NCI-H146 (cell line): ENCODE results near the gene KCNT2.
"Not testable (repeated sequence)": the region's sequence is repeated elsewhere in the genome, so short reads cannot be mapped to it uniquely, and the experiment has no call there.

Experiments used
- DNase-seq: peaks from one replicate; lab custom pipeline; 2025; lab: John Stamatoyannopoulos, UW

The KCNT2 gene

GRCh38 chr1:196608390-196609369 lies at the start of gene KCNT2:
Gene KCNT2 (minus strand): TSS chr1:196608440. CDS start chr1:196608309, 131 bp downstream.
- peak; percentile 91 for DNase-seq

GRCh38 chr1:196655494-196655893 lies 47.3 kb upstream of the KCNT2 start:
- DNase-seq = no peak

GRCh38 chr1:196655071-196655470 lies 46.8 kb upstream of the KCNT2 start:
- no peak for DNase-seq

GRCh38 chr1:196654271-196654670 lies 46.0 kb upstream of the KCNT2 start:
- DNase-seq = no peak

- DNase-seq = no peak
These were observed 43.5 kb upstream of the KCNT2 start, which contains the start of gene CFH for GRCh38 chr1:196651637-196652215. Gene CFH (plus strand): TSS chr1:196652043. CDS start chr1:196652118, 75 bp downstream.

- no peak for DNase-seq
These were observed 42.8 kb upstream of the KCNT2 start for GRCh38 chr1:196651079-196651478.

GRCh38 chr1:196650403-196650802 lies 42.2 kb upstream of the KCNT2 start:
- peak; percentile 13 for DNase-seq

- peak; percentile 19 for DNase-seq
These were observed 41.8 kb upstream of the KCNT2 start for GRCh38 chr1:196649990-196650389.

GRCh38 chr1:196640976-196641375 lies 32.7 kb upstream of the KCNT2 start:
- DNase-seq = no peak

GRCh38 chr1:196639291-196639690 lies 31.1 kb upstream of the KCNT2 start:
- not testable (repeated sequence) for DNase-seq

GRCh38 chr1:196638466-196638865 lies 30.2 kb upstream of the KCNT2 start:
- DNase-seq = no peak

GRCh38 chr1:196637606-196638005 lies 29.4 kb upstream of the KCNT2 start:
- no peak for DNase-seq

- DNase-seq = no peak
These were observed 20.6 kb upstream of the KCNT2 start for GRCh38 chr1:196628838-196629237.

GRCh38 chr1:196623079-196623478 lies 14.8 kb upstream of the KCNT2 start:
- no peak for DNase-seq

GRCh38 chr1:196619721-196620120 lies 11.5 kb upstream of the KCNT2 start:
- DNase-seq = no peak

- no peak for DNase-seq
These were observed 3.6 kb upstream of the KCNT2 start for GRCh38 chr1:196611873-196612272.

GRCh38 chr1:196609370-196609737 lies 1.1 kb upstream of the KCNT2 start:
- no peak for DNase-seq

- peak; percentile 47 for DNase-seq
These were observed 259 bp downstream of the KCNT2 start for GRCh38 chr1:196607981-196608380.

- no peak for DNase-seq
These were observed 4.6 kb downstream of the KCNT2 start for GRCh38 chr1:196603651-196604050.

- DNase-seq = no peak
These were observed 9.1 kb downstream of the KCNT2 start for GRCh38 chr1:196598942-196599748.

- no peak for DNase-seq
These were observed 13.5 kb downstream of the KCNT2 start for GRCh38 chr1:196594700-196595099.

- DNase-seq = no peak
These were observed 14.3 kb downstream of the KCNT2 start for GRCh38 chr1:196593955-196594354.
